Measurements from ENCODE around the gene MID1.
A peak's percentile ranks its signal among the peaks of the same experiment; 100 is the strongest.

Gene MID1

DNA sequence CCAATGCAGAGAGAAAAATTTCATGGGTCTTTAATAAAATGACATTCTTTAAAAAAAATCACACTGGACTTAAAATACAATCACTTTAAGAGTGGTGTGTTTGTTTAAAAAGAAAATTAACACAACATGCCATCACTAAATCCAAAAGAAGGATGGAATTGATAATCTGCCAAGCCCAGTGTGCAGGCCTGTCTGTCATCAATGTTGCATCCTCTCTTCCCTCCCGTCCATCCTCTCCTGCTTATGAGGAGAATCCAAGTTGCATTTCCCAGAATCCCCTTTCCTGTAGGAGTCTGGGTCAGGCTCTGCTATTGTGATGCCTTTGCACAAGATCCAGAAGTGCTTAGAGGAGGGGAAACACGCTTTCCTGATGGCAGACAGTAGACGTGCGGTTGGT is 169.4 kb downstream of the MID1 start:
- no peak for TF ChIP-seq JUND (IDR thresholded peaks at IDR 0.05; ENCODE audit: low read depth)
- in situ Hi-C loops (cut with HindIII; ENCODE audit: low pct_unique_long_range_greater_than_20kb, low sequenced_read_pairs) = no loop called here
- no peak for DNase-seq (ENCODE audit: low read depth in 1 of 2, low spot score in 1 of 2)

DNA sequence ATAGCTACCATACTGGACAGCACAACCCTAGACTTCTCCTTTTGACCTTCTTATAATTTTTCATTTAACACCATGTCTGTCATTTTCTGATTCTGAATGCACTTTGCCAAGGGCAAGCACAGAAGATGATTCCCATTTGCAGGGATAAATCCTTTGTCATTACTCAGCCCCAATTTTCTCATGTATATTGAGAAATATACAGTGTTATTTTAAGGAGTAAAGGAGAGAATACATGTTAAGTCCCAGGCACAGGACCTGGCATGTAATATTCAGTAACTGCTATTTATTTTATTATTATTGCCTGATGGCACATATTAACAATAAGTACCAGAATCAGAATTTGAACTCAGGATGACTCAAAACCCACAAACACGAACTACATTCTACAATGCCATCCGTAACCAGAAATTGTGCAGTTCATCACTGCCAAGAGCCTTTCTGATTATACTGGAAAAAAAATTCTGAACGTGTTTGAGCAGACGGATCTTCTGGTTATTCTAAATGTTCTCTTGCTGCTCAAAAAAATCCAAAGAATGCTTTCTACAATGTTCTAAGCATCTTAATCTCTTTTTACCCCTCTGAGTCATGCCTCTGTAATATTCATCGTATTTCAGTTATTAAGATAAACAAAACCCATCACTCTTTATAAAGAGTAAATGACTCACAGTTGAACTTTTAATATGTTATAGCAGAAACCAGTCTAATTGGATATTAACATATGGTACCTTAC is 170.0 kb downstream of the MID1 start:
- no peak for DNase-seq (ENCODE audit: low read depth in 1 of 2, low spot score in 1 of 2)
- no peak for TF ChIP-seq JUND (IDR thresholded peaks at IDR 0.05; ENCODE audit: low read depth)
- in situ Hi-C loops (cut with HindIII; ENCODE audit: low pct_unique_long_range_greater_than_20kb, low sequenced_read_pairs) = no loop called here

DNA sequence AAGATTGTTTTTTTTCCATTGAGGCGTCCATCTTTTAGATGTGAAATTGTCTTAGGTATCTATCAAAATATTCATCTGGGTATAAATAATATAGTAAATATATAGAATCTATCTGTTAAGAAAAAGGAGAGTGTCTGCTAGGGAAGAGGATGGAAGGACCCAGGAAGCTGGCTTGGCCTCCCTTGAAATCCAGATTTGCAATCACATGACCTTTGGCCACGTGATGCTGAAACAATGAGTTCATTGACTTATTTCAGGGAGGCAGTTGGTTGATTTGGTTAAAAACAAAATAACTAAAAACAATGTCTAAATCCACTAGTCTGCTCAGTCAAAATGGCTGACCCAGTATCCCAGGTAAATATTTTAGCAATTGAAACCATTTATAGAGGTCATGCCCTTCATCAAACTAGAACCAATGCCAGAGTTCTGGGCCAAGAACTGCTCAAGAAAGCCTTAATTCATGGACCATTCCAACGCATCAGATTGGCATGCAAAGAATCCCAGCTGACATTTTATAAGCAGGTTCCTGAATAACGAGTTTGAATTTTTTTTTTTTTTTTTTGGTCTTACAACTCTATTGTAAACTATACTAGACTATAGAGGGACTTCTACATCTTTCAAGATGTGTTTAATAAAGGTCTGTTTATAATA is 172.7 kb downstream of the MID1 start:
- in situ Hi-C loops (cut with HindIII; ENCODE audit: low pct_unique_long_range_greater_than_20kb, low sequenced_read_pairs) = no loop called here
- no peak for TF ChIP-seq JUND (IDR thresholded peaks at IDR 0.05; ENCODE audit: low read depth)
- peak in 1 of 2 experiments; percentile 26 for DNase-seq (ENCODE audit: low read depth in 1 of 2, low spot score in 1 of 2)

DNA sequence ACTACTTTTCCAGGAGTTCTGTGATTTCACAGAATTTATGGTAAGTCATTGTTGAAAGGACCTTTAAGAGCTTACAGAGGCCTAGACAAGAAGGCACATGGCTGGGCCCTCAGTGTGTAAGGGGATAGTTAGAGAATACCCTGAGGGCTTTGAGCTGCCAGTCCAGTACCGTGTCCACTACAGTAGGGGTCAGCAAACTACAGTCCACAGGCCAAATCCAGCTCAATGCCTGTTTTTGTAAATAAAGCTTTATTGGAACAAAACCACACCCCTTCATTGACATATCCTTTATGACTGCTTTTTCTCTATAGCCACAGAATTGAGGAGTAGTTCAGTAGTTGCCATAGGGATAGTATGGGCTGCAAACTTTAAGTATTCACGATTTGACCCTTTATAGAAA is 176.2 kb downstream of the MID1 start:
- TF ChIP-seq JUND (IDR thresholded peaks at IDR 0.05; ENCODE audit: low read depth) = no peak
- in situ Hi-C loops (cut with HindIII; ENCODE audit: low pct_unique_long_range_greater_than_20kb, low sequenced_read_pairs) = no loop called here

DNA sequence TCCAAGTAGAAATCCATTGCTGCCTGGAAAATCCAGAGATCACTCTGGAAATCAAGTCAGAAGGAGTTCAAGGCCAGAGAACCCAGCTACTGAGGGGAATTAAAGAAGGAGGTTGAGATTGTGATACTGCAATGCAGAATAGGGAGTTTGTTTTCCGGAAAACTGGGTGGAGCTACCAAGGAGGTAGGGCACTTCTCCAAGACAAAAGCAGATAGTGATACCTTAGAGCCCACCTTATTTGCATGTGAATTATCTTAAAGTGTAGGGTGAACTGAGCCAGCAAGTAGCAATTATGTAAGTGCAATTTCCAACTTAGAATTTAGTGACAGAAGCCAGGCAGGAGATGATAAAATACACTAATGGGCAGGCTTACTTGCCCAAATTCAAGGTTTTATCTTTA is 178.9 kb downstream of the MID1 start:
- TF ChIP-seq JUND (IDR thresholded peaks at IDR 0.05; ENCODE audit: low read depth) = no peak
- no peak for DNase-seq (ENCODE audit: low read depth in 1 of 2, low spot score in 1 of 2)

More for the DNA sequence above, 176.2 kb downstream of the MID1 start:
- DNase-seq (ENCODE audit: low read depth in 1 of 2, low spot score in 1 of 2) = peak in 1 of 2 experiments; percentile 19

DNA sequence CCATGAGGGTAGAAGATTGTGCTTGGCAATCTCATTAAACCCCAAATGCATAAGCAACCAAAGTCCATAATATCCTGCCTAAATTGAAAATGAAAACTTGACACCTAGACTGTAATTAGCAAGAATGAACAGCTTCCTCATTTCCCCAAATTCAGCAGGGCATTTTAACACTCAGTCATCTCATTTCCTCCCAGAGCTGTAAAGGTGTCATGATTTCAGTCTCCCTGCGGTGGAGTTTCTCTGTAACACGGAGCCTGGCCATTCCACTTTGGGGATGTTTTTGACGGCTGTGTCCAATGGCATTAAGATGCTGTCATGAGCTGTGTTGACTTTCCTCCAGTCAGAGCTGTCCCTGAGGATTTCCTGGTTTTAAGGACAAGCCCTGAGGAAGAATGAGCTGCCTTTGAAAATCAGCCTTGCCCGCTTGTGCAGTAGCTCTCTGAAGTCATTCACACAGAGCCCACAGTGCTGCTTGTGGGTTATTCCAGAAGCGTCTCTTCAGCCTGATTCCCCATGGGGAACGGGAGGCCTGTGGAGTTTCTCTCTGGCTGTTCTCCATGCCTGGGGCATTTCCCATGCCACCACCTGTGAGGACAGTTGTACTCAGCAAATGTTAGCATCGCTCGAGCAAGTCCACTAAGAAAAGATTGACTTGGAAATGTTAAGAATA is 187.0 kb downstream of the MID1 start:
- in situ Hi-C loops (cut with HindIII; ENCODE audit: low pct_unique_long_range_greater_than_20kb, low sequenced_read_pairs) = no loop called here
- DNase-seq (ENCODE audit: low read depth in 1 of 2, low spot score in 1 of 2) = peak in 1 of 2 experiments; percentile 2
- no peak for TF ChIP-seq JUND (IDR thresholded peaks at IDR 0.05; ENCODE audit: low read depth)

More for the DNA sequence above, 178.9 kb downstream of the MID1 start:
- in situ Hi-C loops (cut with HindIII; ENCODE audit: low pct_unique_long_range_greater_than_20kb, low sequenced_read_pairs) = no loop called here

DNA sequence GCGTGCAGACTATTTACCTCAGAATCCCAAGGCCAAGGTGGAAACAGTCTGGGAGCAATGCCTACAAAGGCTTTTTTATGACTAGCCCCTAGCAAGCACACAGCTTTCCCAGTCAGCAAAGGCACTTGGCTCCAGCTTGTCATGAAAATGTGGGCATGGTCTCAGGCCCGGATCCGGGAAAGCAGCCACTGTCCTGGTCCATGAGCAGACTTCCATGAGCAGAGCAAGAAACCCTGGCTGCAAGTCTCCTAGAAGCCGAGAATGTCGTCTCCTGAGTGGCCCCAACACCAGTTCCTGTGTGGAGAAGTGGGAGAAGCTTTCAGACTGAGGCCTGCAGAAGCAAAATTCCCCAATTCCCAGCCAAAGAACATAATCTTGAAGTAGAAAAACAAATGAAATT is 190.5 kb downstream of the MID1 start:
- in situ Hi-C loops (cut with HindIII; ENCODE audit: low pct_unique_long_range_greater_than_20kb, low sequenced_read_pairs) = no loop called here
- DNase-seq (ENCODE audit: low read depth in 1 of 2, low spot score in 1 of 2) = no peak
- no peak for TF ChIP-seq JUND (IDR thresholded peaks at IDR 0.05; ENCODE audit: low read depth)

DNA sequence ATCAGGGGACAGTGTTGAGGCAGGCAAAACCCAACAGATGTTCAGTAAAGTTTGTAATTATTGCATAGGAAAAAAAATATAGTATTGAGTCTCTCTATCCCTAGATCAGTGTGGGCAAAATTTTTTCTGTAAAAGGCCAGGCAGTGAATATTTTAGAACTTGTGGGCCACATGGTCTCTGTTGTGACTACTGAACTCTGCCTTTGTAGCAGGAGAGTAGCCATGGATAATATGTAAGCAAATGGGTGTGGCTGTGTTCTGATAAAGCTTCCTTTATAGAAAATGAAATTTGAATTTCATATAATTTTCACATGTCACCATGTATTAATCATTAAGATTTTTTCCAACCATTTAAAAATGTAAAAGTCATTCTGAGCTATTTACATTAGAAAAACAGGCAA is 193.1 kb downstream of the MID1 start:
- no peak for TF ChIP-seq JUND (IDR thresholded peaks at IDR 0.05; ENCODE audit: low read depth)
- in situ Hi-C loops (cut with HindIII; ENCODE audit: low pct_unique_long_range_greater_than_20kb, low sequenced_read_pairs) = no loop called here
- DNase-seq (ENCODE audit: low read depth in 1 of 2, low spot score in 1 of 2) = no peak

DNA sequence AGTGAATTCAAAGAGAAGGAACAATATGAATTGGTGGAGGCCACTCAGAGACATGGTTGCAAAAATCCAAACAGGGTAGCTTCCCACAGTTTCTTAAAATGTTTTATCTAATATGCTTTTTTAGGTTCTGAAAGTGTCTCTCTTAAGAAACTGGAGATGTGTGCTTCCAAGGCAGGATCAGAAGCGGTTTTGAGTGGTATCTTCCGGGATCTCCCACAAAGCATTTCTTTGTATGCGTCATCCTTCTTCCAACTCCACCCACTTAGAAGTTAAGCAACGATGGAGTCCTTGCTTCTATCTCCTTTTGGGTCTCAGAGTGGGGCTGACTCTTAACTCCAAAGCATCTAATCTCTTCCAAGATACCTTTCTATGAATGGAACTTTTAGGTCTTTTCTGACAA is 196.7 kb downstream of the MID1 start:
- in situ Hi-C loops (cut with HindIII; ENCODE audit: low pct_unique_long_range_greater_than_20kb, low sequenced_read_pairs) = no loop called here
- no peak for DNase-seq (ENCODE audit: low read depth in 1 of 2, low spot score in 1 of 2)
- no peak for TF ChIP-seq JUND (IDR thresholded peaks at IDR 0.05; ENCODE audit: low read depth)

DNA sequence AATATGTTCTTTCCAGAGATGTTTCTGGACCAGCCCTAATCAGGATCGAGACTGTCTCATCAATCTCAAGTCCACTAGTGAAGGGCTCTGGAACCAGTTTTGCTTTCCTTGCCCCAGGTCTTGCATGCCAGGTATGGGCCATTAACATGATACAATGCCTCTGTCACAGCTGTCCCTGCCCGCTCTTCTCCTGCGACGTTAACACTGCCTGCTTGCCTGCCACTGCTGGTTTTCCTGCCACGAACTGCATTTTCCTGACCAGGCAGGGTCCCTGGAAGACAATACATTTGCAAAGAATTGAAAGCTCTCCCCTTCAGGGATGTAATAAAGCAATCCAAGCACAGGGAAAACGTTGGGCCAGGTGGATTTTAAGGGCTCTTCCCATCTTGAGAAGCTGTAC is 200.3 kb downstream of the MID1 start:
- TF ChIP-seq JUND (IDR thresholded peaks at IDR 0.05; ENCODE audit: low read depth) = no peak
- no peak for DNase-seq (ENCODE audit: low read depth in 1 of 2, low spot score in 1 of 2)
- in situ Hi-C loops (cut with HindIII; ENCODE audit: low pct_unique_long_range_greater_than_20kb, low sequenced_read_pairs) = no loop called here

DNA sequence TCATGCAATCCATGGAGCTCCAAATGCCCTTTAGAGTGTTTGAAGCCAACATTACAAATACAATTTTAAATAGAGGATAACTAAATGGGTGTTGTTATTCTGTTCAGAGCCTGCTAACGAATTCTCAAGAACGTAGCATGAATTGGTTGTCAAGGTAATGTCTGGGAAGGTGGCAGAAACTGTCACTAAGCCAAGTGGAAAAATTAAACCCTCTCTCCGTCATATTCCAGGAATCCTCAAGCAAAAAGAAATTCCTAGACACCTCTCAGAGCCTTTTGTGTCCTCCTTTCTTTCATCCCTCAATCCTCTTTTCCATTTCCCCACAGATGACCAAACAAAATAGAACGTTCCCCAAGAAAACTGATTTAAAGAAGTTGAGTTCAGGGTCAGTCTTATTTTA is 204.0 kb downstream of the MID1 start:
- TF ChIP-seq JUND (IDR thresholded peaks at IDR 0.05; ENCODE audit: low read depth) = no peak
- in situ Hi-C loops (cut with HindIII; ENCODE audit: low pct_unique_long_range_greater_than_20kb, low sequenced_read_pairs) = no loop called here
- no peak for DNase-seq (ENCODE audit: low read depth in 1 of 2, low spot score in 1 of 2)

DNA sequence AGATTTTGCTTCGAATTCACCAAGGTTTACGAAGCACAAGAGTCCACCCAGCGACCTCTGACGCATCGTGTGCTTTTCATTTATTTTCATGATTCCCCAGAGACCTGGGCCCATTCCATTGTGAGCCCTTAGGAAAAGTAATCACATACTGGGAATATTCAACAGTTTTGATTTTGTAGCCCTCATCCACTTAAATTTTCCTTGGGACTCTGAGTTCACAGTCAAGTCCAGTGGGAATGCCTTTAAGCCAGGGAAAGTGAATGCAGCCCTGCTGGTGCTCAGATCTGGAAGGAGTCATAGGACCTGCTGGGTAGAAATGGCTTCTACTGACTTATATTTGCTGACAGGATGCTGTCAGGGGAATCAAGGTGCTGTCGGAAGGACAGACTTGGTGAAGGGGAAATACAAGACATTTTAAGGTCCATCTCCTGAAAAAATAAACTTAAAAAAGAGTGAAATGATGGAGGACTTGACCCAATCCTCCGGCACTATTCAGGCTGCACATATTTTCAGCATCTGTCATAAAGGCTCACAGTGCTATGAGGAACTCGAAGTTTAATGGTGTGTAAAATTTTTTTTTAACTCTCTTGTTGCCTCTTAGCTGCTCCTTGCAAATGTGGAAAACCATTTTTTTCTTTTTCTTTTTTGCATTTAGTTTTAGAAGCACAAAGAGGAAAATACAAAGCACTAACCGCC is 204.9 kb downstream of the MID1 start:
- in situ Hi-C loops (cut with HindIII; ENCODE audit: low pct_unique_long_range_greater_than_20kb, low sequenced_read_pairs) = no loop called here
- no peak for DNase-seq (ENCODE audit: low read depth in 1 of 2, low spot score in 1 of 2)
- no peak for TF ChIP-seq JUND (IDR thresholded peaks at IDR 0.05; ENCODE audit: low read depth)

DNA sequence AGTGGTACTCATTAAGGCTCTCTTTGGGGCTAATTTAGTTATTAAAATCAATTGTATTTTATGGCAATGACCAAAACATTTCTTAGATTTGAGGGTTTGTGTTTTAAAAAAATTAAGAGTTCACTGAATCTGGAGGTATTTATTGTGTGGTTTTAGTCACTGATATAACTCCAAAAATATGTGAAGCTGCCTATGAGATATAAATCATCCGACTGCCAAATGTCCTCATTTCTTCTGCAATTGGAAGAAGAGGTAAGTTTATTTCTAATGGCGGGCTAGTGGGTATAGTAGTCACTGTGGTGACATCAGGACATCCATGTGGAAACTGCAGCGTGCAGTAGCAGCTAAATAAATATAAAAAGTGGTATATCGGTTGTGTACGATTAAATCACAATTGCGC is 205.5 kb downstream of the MID1 start:
- TF ChIP-seq JUND (IDR thresholded peaks at IDR 0.05; ENCODE audit: low read depth) = no peak
- no peak for DNase-seq (ENCODE audit: low read depth in 1 of 2, low spot score in 1 of 2)
- in situ Hi-C loops (cut with HindIII; ENCODE audit: low pct_unique_long_range_greater_than_20kb, low sequenced_read_pairs) = no loop called here

Data from T47D (cell line).